HepG2 (cell line): Measurements from ENCODE around the gene ROS1. TPM values are rescaled to one million over a fixed set of nuclear protein-coding genes. Genes with fewer than 3 reads are reported as not detected.

ENCODE experiments used
- ATAC-seq: fragments of 200-7000 bp; cut with Tn5 transposase; 3 replicates; pipeline ENCODE4 v1.9.1; 2020; ENCODE audit warnings: mild to moderate bottlenecking, moderate library complexity
- BruUV-seq: library from RNA; stranded (reverse); fragments of 400-500 nt; replicated peaks from 2 replicates; lab custom pipeline; 2021; lab: Mats Ljungman, UMichigan
- CTCF ChIA-PET: fragments of 300-600 bp; formaldehyde crosslinking; extraction: SDS; loops from one replicate; lab custom pipeline; 2021; ENCODE audit warnings: low total read pairs, inconsistent platforms, low intra/inter-chr PET ratio; lab: Yijun Ruan, JAX
- POLR2A ChIA-PET: fragments of 350-600 bp; sonication (Branson Sonifier 250); formaldehyde crosslinking; loops from one replicate; lab custom pipeline; 2020; ENCODE audit warnings: antibody characterized with exemption, inconsistent platforms; lab: Yijun Ruan, JAX
- DNase-seq: peaks from one replicate; pipeline ENCODE4 v3.0.0-alpha.2; 2015; ENCODE audit warnings: low spot score
- FAIRE-seq: peaks from 3 replicates; lab custom pipeline; 2011; peaks lifted over from hg19 to GRCh38; lab: Jason Lieb, UNC
- H2AFZ ChIP-seq: one replicate; pipeline ENCODE4 v1.6.1; 2011; ENCODE audit warnings: low read length, inconsistent platforms
- H3K27ac ChIP-seq: fragments of 300-600 bp; 3 replicates; pipeline ENCODE4 v1.8.0; 2011; ENCODE audit warnings: mixed run types, mild to moderate bottlenecking, mixed read lengths, low read length, inconsistent platforms; ENCODE audit not compliant: insufficient read depth; ENCODE audit errors: extremely low read length
- H3K27me3 ChIP-seq, 2 experiments: fragments of 200-600 bp in 1 of 2; 2 replicates in 1 of 2; 3 replicates in 1 of 2; pipeline versions ENCODE4 v1.6.0 to v1.8.0; 2011; ENCODE audit warnings: low read length in 2 of 2, mild to moderate bottlenecking in 2 of 2, moderate library complexity in 2 of 2, inconsistent platforms in 1 of 2; ENCODE audit not compliant: insufficient read depth in 2 of 2, control insufficient read depth in 1 of 2
- H3K36me3 ChIP-seq, 2 experiments: fragments of 200-600 bp in 1 of 2; replicated peaks in 1 of 2; 2 replicates in 1 of 2; 3 replicates in 1 of 2; pipeline versions ENCODE4 v1.5.1 to v1.8.0; 2011; ENCODE audit warnings: low read length in 2 of 2, inconsistent platforms in 1 of 2; ENCODE audit not compliant: insufficient read depth in 2 of 2, control insufficient read depth in 1 of 2
- H3K4me1 ChIP-seq: 2 replicates; pipeline ENCODE4 v1.5.1; 2012; ENCODE audit warnings: low read length, inconsistent platforms; ENCODE audit not compliant: insufficient read depth
- H3K4me2 ChIP-seq: 2 replicates; pipeline ENCODE4 v1.6.0; 2011; ENCODE audit warnings: low read depth, low read length, inconsistent platforms
- H3K4me3 ChIP-seq, 3 experiments: fragments of 200-600 bp in 1 of 3; sonication (generic), shearing (Covaris generic) in 1 of 3; replicated peaks in 1 of 3; 2 replicates each; pipeline ENCODE4 v1.5.1; 2011 to 2016; ENCODE audit warnings: low read length in 3 of 3, inconsistent platforms in 2 of 3, low read depth in 2 of 3, mild to moderate bottlenecking in 2 of 3, control low read depth in 1 of 3, mixed read lengths in 1 of 3; ENCODE audit not compliant: insufficient read depth in 1 of 3
- H3K79me2 ChIP-seq: one replicate; pipeline ENCODE4 v1.6.1; 2011; ENCODE audit warnings: low read length, inconsistent platforms; ENCODE audit not compliant: insufficient read depth
- H3K9ac ChIP-seq: 2 replicates; pipeline ENCODE4 v1.6.0; 2011; ENCODE audit warnings: mild to moderate bottlenecking, low read depth, low read length, inconsistent platforms; ENCODE audit not compliant: insufficient read depth
- H3K9me3 ChIP-seq: 2 replicates; pipeline ENCODE4 v1.5.1; 2012; ENCODE audit warnings: mild to moderate bottlenecking, low read length
- H4K20me1 ChIP-seq: 2 replicates; pipeline ENCODE4 v1.6.0; 2011; ENCODE audit warnings: inconsistent platforms, mild to moderate bottlenecking, low read length, moderate library complexity; ENCODE audit not compliant: insufficient read depth
- CBX2 ChIP-seq, 2 experiments: fragments of 200-600 bp in 1 of 2; sonication (generic); formaldehyde crosslinking in 1 of 2; IDR thresholded peaks; 2 replicates each; pipeline versions ENCODE4 v1.7.0 to v1.8.1; 2018 to 2022; ENCODE audit warnings: low read depth in 2 of 2, low read length in 1 of 2, mild to moderate bottlenecking in 1 of 2, missing genetic modification reagents in 1 of 2
- EP300 ChIP-seq, 3 experiments: sonication (generic) in 1 of 3; formaldehyde crosslinking in 1 of 3; IDR thresholded peaks; 2 replicates each; pipeline versions ENCODE4 v1.5.1 to v1.6.1; 2011 to 2020; ENCODE audit warnings: low read depth in 2 of 3, low read length in 2 of 3, borderline replicate concordance in 1 of 3, improper control_type of control experiment in 1 of 3, mild to moderate bottlenecking in 1 of 3, missing genetic modification reagents in 1 of 3, moderate library complexity in 1 of 3
- ESRRA ChIP-seq: sonication (generic); formaldehyde crosslinking; IDR thresholded peaks from 2 replicates; pipeline ENCODE4 v1.5.1; 2020; ENCODE audit warnings: mild to moderate bottlenecking, low read depth, missing genetic modification reagents
- GABPA ChIP-seq, 2 experiments: IDR thresholded peaks; 2 replicates each; pipeline ENCODE4 v1.6.1; 2011 to 2016; ENCODE audit warnings: low read depth in 2 of 2, low read length in 1 of 2, missing biosample characterization in 1 of 2, missing genetic modification characterization in 1 of 2
- KLF15 ChIP-seq: sonication (generic); formaldehyde crosslinking; IDR thresholded peaks from 2 replicates; pipeline ENCODE4 v1.8.1; 2023; ENCODE audit warnings: borderline replicate concordance, mild to moderate bottlenecking, inconsistent platforms, missing genetic modification reagents, mixed read lengths
- PHB2 ChIP-seq: fragments of 450-650 bp; IDR thresholded peaks from 2 replicates; pipeline ENCODE4 v1.6.1; 2018; ENCODE audit not compliant: partially characterized antibody
- SIN3A ChIP-seq: IDR thresholded peaks from 2 replicates; pipeline ENCODE4 v1.6.1; 2011; ENCODE audit warnings: low read depth, mild to moderate bottlenecking, control low read depth, low read length, borderline replicate concordance
- ZNF260 ChIP-seq: sonication (generic); formaldehyde crosslinking; IDR thresholded peaks from 2 replicates; pipeline ENCODE4 v1.4.0; 2020; ENCODE audit warnings: missing genetic modification reagents, low read depth, mild to moderate bottlenecking, borderline replicate concordance
- ZNF274 ChIP-seq: sonication (generic); formaldehyde crosslinking; IDR thresholded peaks from 2 replicates; pipeline ENCODE4 v1.5.1; 2020; ENCODE audit warnings: mild to moderate bottlenecking, missing genetic modification reagents
- ZNF367 ChIP-seq: sonication (generic); formaldehyde crosslinking; IDR thresholded peaks from 2 replicates; pipeline ENCODE4 v1.4.0; 2020; ENCODE audit warnings: missing genetic modification reagents, borderline replicate concordance
- ZNF552 ChIP-seq: sonication (generic); formaldehyde crosslinking; IDR thresholded peaks from 2 replicates; pipeline ENCODE4 v1.9.0; 2022; ENCODE audit warnings: missing genetic modification reagents, mild to moderate bottlenecking, borderline replicate concordance
- ZNF790 ChIP-seq: sonication (generic); formaldehyde crosslinking; IDR thresholded peaks from 2 replicates; pipeline ENCODE4 v1.8.0; 2022; ENCODE audit warnings: missing genetic modification reagents, mild to moderate bottlenecking, borderline replicate concordance
- ZNF841 ChIP-seq: sonication (generic); formaldehyde crosslinking; IDR thresholded peaks from 2 replicates; pipeline ENCODE4 v1.8.1; 2023; ENCODE audit warnings: missing genetic modification reagents, borderline replicate concordance
- ZNF850 ChIP-seq: sonication (generic); formaldehyde crosslinking; conservative IDR thresholded peaks from 2 replicates; pipeline ENCODE4 v1.9.0; 2021; ENCODE audit warnings: mild to moderate bottlenecking, missing genetic modification reagents
- WGBS: methylation state at CpG from one replicate; pipeline ENCODE4 v1.1.6; 2017; ENCODE audit warnings: low lambda C conversion rate; 5-methylcytosine and 5-hydroxymethylcytosine counted together
- in situ Hi-C: cut with HindIII; loops from 2 replicates; pipeline ENCODE4 v1.10.0; 2017; ENCODE audit warnings: low pct_unique_long_range_greater_than_20kb; ENCODE audit not compliant: extremely low pct_ligation_motif_present
- intact Hi-C: fragments of 100-400 bp; cut with micrococcal nuclease; formaldehyde crosslinking; loops from one replicate; pipeline ENCODE4 v1.10.0; 2022; ENCODE audit not compliant: unreplicated experiment
- polyA plus RNA-seq, 8 experiments: library from polyadenylated mRNA; depleted of rRNA in 3 of 8; stranded (reverse) in 7 of 8; unstranded in 1 of 8; fragments of >200 nt; fragmentation: Illumina TruSeq in 4 of 8; extraction: Trizol in 4 of 8; gene quantifications; 2 replicates each; pipeline versions ENCODE4 v1.2.1 to v1.2.3, GENCODE V29; 2011 to 2016; ENCODE audit warnings: low read depth in 4 of 8, missing spikeins in 1 of 8, mixed read lengths in 1 of 8; ENCODE audit not compliant: insufficient read depth in 1 of 8
- total RNA-seq, 5 experiments: library from RNA; depleted of rRNA; stranded (reverse); fragments of >200 nt; fragmentation: Illumina TruSeq; extraction: Trizol; gene quantifications; 2 replicates each; pipeline ENCODE4 v1.2.3, GENCODE V29; 2016; ENCODE audit warnings: low read depth in 1 of 5
- TF ChIP-seq, protein P1 (sequence below): sonication (generic); formaldehyde crosslinking; IDR thresholded peaks from 2 replicates; pipeline ENCODE4 v1.4.0; 2020; ENCODE audit warnings: mild to moderate bottlenecking, missing genetic modification reagents
- TF ChIP-seq, protein P2 (sequence below): sonication (generic); formaldehyde crosslinking; IDR thresholded peaks from 2 replicates; pipeline ENCODE4 v1.4.0; 2020; ENCODE audit warnings: missing genetic modification reagents, mild to moderate bottlenecking, borderline replicate concordance

Gene ROS1
- total and polyA plus RNA-seq, 2 of the 13 experiments (the other 11 are each of a cell fraction or from before 2014, with no cell fraction given): not detected

- peak; percentile 99 for TF ChIP-seq CBX2 (IDR thresholded peaks at IDR 0.05; ENCODE audit: low read depth, low read length)
- peak; percentile 95 for TF ChIP-seq CBX2 (CRISPR knock-in tag; IDR thresholded peaks at IDR 0.05; ENCODE audit: low read depth)
- no peak for TF ChIP-seq GABPA (IDR thresholded peaks at IDR 0.05; ENCODE audit: low read depth, low read length)
- TF ChIP-seq GABPA (CRISPR knock-in tag; IDR thresholded peaks at IDR 0.05; ENCODE audit: low read depth): peak; percentile 60
- no peak for TF ChIP-seq ZNF367 (CRISPR knock-in tag)
- no peak for TF ChIP-seq ZNF260 (CRISPR knock-in tag)
- TF ChIP-seq, protein P1, sequence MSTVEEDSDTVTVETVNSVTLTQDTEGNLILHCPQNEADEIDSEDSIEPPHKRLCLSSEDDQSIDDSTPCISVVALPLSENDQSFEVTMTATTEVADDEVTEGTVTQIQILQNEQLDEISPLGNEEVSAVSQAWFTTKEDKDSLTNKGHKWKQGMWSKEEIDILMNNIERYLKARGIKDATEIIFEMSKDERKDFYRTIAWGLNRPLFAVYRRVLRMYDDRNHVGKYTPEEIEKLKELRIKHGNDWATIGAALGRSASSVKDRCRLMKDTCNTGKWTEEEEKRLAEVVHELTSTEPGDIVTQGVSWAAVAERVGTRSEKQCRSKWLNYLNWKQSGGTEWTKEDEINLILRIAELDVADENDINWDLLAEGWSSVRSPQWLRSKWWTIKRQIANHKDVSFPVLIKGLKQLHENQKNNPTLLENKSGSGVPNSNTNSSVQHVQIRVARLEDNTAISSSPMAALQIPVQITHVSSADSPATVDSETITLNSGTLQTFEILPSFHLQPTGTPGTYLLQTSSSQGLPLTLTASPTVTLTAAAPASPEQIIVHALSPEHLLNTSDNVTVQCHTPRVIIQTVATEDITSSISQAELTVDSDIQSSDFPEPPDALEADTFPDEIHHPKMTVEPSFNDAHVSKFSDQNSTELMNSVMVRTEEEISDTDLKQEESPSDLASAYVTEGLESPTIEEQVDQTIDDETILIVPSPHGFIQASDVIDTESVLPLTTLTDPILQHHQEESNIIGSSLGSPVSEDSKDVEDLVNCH (CRISPR knock-in tag): no peak
- 0 out of 2 replicates have a peak, but pooled peaks have one; percentile 16 for TF ChIP-seq ZNF552 (CRISPR knock-in tag)
- no peak for TF ChIP-seq ESRRA (CRISPR knock-in tag)
- no peak for TF ChIP-seq ZNF841
- TF ChIP-seq ZNF274 (CRISPR knock-in tag): no peak
Measured at GRCh38 chr6:117264692-117265409, 160.9 kb downstream of the ROS1 start (continued).

GRCh38 chr6:117264369-117264691 is 161.4 kb downstream of the ROS1 start:
- CTCF ChIA-PET: no interaction called here
- no peaks in the 10 kb centered on the region for H3K9me3 ChIP-seq
- H4K20me1 ChIP-seq: no peaks in the 10 kb centered on the region
- in situ Hi-C loops (no loop called here), intact Hi-C loops (no loop called here)
- WGBS: 20% methylated on average over 8 of the region's 8 CpGs
- POLR2A ChIA-PET: no interaction called here
- H3K4me3 ChIP-seq: peak overlapping the region in 1 of 3 experiments; percentile 59; a peak in 1 of 6 replicates
- FAIRE-seq (no peak), DNase-seq (no peak), ATAC-seq (peak; percentile 4; the same call in 1 of the 3 replicates)
- no TSS peak for BruUV-seq
- no peak overlapping the region for H3K9ac ChIP-seq
- H2AFZ ChIP-seq: no peak overlapping the region
- peak overlapping the region; percentile 60 for H3K4me2 ChIP-seq
- H3K79me2 ChIP-seq: no peaks in the 10 kb centered on the region
- no peaks in the 10 kb centered on the region for H3K36me3 ChIP-seq
- peaks cover 18 to 68% of the 10 kb centered on the region in 2 experiments for H3K27me3 ChIP-seq
- no peak overlapping the region for H3K27ac ChIP-seq
- H3K4me1 ChIP-seq: peaks cover 19% of the 10 kb centered on the region
- TF ChIP-seq EP300 (IDR thresholded peaks at IDR 0.05; ENCODE audit: low read depth in 2 of 2, low read length in 2 of 2) (no peak), EP300 (CRISPR knock-in tag; IDR thresholded peaks at IDR 0.05; ENCODE audit: borderline replicate concordance) (no peak), ZNF850 (no peak), PHB2 (no peak), SIN3A (no peak), ZNF790 (CRISPR knock-in tag) (no peak), KLF15 (CRISPR knock-in tag) (no peak)
- TF ChIP-seq, protein P2, sequence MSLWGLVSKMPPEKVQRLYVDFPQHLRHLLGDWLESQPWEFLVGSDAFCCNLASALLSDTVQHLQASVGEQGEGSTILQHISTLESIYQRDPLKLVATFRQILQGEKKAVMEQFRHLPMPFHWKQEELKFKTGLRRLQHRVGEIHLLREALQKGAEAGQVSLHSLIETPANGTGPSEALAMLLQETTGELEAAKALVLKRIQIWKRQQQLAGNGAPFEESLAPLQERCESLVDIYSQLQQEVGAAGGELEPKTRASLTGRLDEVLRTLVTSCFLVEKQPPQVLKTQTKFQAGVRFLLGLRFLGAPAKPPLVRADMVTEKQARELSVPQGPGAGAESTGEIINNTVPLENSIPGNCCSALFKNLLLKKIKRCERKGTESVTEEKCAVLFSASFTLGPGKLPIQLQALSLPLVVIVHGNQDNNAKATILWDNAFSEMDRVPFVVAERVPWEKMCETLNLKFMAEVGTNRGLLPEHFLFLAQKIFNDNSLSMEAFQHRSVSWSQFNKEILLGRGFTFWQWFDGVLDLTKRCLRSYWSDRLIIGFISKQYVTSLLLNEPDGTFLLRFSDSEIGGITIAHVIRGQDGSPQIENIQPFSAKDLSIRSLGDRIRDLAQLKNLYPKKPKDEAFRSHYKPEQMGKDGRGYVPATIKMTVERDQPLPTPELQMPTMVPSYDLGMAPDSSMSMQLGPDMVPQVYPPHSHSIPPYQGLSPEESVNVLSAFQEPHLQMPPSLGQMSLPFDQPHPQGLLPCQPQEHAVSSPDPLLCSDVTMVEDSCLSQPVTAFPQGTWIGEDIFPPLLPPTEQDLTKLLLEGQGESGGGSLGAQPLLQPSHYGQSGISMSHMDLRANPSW: no peak
